GM19351 (cell line): ENCODE measurements around the gene MYO1D.

Experiments used
- ATAC-seq: cut with Tn5 transposase; IDR thresholded peaks from one replicate; pipeline ENCODE4 v1.9.1; 2021; ENCODE audit warnings: mild to moderate bottlenecking, moderate library complexity; ENCODE audit not compliant: unreplicated experiment

MYO1D gene

DNA sequence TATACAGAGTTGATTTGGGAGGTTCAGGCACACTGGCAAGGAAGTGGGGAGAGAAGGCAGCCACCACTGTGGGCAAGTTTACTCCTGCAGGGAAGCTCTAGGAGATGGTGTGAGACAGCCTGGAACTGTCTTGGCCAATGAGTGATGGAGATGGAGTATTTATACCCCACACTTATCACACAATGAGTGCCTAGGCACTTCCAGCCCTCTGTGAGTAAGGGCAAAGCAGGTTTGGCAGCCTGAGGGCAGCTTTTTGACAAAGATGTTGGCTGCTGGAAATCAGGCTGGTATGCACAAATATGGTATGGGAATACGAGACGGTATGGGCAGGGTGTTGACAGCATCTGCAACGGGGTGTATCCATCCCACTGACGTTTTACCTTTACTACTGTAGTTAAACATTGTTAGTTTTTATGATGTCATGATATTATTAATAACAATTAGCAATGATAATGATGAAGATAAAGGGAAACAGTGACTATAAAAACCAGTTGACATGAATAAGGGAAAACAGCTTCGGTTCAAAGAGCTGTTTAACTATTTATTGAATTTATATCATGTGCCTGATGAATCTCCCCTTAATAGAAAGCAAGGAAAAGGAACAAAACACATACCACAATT, 240.2 kb downstream of the MYO1D start:
- no peak for ATAC-seq

DNA sequence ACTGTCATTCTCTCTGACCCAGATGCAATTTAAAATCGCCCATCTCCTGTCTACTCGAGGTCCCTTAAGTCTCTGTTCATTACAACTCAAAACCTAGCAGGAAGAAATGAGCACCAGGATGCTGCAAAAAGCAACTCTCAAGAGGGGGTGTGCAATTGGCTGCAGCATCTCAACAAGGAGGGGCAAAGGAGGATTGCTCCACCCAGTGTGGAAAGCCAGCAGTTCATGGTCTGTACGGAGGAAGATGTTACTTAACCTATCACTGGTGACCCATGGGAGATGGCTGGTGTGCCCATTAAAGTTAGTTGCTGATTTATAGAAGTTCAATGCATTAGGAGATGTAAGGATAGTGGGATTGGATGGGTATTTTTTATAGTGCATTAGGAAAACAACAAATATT, 242.8 kb downstream of the MYO1D start:
- no peak for ATAC-seq

DNA sequence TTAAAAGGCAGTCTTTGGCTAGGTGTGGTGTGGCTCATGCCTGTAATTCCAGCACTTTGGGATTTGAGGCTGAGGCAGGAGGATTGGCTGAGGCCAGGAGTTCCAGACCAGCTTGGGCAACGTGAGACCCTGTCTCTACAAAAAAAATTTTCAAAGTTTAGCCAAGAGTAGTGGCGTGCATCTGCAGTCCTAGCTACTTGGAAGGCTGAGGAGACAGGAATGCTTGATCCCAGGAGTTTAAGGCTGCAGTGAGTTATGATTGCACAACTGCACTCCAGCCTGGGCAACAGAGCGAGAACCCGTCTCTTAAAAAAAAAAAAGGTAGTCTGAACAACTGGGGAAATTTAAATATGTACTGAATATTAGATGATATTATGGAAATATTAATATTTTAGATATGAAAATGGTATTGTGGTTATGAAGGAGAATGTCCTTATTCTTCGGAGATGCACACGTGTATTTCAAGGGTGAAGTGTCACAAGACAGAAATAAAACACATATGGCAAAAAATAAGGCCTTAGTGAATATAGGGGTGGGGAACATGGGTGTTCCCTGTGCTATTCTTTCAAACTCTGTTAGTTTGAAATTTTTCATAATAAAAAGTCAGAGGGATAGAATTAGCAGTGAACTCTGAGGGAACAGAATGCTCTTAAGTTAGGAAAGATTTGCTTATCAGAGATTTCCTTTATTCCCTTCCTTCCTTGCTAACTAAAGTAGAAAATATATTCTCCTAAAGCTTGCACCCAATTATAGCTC, 245.4 kb downstream of the MYO1D start:
- ATAC-seq, result no peak

DNA sequence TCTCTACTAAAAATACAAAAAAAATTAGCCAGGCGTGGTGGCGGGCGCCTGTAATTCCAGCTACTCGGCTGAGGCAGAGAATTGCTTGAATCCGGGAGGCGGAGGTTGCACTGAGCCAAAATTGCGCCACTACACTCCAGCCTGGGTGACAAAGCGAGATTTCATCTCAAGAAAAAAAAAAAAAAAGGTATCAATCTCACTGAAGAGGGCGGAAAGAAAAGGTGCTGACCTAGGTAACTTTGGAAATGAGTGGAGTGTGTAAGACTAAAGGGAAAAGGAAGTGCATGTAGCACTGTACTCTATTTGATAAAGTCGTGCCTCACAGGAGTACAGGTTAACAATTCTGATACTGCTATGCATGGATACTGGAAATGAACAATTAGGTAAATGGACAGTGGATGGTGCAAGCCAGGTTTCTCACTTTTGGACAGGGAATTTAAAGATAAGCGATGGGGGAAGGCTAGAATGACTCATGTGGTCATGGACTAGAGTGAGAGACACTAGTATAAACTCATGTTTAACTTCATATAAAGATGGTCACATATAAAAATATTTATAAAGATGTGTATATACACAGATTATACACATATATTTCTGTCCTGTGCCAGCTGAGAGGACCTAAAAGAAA, 247.2 kb downstream of the MYO1D start:
- no peak for ATAC-seq

DNA sequence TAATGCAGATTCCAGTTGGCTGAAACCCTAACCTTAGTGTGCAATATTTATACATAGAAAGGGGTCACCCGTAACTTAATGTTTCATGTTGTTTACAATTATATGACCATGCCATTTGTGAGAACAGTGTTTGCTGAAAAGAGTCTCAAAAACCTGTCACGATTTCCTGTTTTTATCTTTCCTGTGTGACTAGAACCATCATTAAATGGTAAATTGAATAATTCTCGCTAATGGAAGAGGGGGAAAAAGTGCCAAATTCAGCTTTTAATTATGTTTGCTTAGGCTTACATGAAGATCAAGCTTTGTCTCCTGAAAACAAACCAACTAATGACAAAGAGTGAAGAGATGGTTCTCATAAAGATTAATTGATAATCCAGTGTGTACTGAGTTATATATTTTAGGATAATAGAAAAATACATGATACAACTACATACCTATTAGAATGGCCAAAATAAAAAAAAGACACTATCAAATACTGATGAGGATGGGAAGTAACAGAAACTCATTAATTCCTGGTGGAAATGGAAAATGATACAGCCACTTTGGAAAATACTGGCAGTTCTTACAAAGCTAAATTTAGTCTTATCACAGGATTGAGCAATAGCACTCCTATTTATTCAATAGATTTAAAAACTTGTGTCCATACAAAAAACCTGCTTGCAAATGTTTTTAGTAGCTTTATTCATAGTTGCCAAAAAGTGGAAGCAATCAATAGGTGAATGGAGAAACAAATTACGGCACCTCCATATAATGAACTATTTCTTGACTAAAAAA, 248.5 kb downstream of the MYO1D start:
- no peak for ATAC-seq

DNA sequence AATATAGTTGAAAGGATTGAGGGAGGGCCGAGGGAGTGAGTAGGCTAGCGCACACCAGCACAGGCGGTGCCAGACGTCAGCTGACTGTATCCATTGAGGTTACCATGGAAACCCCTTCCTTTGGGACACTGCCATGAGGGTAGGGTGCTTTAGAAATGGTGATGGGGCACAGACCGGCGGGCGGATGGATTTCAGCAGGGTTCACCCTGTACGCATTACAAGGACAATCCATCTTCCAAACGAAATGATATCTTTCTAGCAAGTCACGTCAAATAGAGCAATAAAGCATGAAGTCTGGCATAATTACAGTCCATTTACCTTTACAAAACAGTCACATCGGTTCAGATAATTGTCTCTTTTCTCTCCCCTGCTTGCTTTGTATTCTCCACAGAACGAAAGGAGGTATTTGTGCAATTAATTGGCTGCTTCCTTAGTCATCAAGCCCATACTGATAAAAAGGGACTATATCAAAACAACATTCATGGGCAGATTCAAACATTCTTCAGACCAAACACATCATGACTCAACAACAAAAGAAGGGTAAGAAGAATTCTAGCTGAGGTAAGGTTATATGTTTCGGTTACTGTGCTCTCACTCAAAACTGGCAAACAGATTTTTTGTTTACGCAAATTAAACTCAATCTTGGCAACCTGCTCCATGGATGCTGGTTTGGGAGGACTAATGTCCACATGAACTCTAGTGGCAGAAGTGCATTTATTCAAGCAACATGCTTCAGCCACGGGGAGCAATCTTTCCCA, 249.5 kb downstream of the MYO1D start:
- no peak for ATAC-seq

DNA sequence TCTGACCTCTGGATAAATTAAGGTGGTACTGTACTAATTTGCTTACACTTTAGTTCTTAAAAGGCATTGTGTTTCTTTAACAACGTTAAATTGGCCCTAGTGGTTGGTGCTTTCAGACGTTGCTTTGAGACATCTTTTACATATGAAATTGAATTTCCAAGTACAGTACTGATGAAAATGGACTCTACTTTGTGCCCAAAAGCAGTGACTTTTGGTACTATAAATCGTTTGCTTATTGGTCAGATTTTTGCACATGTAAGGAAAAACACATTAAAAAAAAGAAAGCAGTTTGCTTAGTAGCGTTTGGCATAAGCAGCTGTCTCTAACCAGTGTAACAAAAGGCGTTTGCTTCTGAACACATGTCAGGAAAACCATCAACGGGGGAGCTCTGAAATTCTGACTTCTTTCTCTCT, 250.5 kb downstream of the MYO1D start:
- no peak for ATAC-seq

DNA sequence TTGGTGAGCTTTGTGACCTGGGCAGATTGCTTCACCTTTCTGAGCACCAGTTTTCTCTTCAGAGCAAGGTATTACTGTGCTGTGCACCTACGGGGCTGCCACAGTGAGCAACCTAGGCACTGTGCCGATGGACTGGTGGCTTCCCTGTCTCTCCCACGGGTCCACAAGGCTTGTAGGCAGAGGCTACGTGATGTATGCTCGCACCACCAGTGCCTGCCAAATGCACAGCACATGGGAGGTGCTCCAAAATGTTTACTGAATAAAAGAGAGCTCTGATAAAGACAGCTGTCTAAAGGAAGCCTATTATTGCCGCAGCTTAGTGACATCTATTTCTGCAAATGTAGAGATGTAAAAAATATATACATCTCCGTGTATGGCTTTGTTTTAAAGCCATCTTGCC, 251.0 kb downstream of the MYO1D start:
- ATAC-seq, result no peak

DNA sequence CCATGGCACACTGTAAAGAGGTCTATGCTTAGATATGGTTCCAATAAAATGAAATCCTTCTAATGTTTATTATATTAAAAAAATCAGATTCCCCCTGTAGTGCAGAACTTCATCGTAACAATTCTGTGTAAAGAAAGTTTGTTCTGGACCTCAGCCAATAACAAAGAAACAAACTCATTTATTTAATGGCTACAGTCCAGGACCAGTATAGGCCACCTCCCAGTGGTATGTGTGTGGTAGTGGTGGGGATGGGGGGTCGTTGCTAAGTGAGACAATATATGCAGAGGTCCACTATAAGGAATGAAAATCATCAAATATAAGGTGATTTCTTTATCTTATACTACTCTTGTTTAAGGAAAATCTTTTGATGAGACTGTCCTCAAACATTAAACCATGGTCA, 253.7 kb downstream of the MYO1D start:
- ATAC-seq, result no peak

DNA sequence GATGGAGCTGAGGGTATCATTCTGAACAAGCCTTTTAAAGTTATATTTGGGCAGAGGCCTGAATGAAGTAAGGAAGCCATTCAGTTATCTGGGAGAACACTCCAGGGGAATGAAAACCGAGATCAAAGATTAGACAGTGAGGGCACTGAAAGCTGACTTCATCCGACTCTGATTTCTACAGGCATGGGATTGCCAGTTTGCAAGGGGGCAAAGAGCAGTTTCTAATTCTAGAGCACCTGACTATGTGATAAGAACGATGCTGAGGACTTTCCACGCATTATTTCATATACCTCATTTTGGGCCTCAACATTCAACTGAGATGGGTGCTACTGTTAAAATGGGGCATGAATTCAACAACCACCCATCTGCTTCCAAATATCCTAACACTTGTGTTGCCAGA, 254.4 kb downstream of the MYO1D start:
- ATAC-seq, result no peak

DNA sequence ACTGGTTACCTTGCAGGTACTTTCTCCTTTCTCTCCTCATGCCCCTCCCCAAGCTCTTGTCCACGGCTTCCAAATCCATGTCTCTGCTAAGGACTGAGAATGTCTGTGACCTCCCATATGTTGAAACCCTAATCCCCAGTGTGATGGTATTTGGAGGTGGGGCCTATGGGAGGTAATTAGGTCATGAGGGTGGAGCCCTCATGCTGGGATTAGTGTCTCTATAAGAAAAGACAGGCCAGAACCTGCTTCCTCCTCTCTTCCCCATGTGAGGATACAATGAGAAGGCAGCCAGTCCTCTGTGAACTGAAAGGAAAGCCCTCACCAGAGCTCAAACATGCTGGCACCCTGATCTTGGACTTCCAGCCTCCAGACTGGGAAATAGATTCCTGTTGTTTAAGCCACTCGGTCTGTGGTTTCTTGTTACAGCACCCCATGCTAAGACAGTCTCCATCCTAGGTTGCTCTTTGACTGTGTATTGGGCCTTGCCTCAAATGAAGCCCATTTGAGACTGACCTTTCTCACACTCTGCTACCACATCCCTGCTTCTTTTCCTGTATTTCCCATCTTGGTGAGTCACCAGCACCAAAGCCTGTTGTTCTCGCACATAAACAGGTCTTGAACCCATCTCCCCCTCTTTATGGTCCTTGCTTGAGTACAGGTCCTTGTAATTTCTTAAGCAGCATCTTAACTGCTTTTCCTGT, 255.2 kb downstream of the MYO1D start:
- no peak for ATAC-seq

DNA sequence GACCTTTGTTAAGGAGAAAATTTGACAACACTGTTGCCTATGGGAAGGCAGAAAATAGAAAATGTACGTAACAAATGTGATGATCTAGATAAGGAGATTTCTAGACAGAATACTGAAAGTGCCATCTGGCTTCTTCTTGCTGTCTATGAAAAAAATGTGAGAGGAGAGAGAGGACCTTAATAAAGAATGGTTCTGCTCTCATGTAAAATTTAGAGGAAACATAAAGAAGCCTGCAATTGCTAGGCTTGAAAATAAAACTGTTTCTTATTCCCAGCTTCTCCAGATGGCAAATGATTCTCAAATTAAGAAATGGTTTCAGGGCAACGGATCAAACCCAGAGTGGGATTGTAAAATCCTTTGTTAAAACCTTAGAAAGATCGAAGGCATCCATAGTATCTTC, 261.6 kb downstream of the MYO1D start:
- no peak for ATAC-seq

DNA sequence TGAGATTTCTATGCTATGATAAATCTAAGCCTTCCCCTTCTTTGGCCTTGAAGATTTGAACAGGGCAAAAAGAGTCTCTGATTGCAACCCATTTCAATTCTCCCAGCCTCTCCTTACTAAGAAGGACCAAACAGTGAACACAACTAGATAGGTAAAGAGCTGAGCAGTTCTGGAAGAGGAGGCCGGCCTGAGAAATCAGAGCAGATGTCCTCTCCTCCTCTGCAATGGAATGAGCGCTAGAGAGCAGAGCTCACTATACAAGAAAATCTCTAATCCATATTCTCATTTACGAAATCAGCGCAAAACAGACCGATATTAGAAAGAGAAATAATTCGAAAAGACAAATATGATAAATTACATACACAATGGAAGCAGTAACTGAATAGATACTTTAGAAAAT, 266.0 kb downstream of the MYO1D start:
- ATAC-seq, result no peak

DNA sequence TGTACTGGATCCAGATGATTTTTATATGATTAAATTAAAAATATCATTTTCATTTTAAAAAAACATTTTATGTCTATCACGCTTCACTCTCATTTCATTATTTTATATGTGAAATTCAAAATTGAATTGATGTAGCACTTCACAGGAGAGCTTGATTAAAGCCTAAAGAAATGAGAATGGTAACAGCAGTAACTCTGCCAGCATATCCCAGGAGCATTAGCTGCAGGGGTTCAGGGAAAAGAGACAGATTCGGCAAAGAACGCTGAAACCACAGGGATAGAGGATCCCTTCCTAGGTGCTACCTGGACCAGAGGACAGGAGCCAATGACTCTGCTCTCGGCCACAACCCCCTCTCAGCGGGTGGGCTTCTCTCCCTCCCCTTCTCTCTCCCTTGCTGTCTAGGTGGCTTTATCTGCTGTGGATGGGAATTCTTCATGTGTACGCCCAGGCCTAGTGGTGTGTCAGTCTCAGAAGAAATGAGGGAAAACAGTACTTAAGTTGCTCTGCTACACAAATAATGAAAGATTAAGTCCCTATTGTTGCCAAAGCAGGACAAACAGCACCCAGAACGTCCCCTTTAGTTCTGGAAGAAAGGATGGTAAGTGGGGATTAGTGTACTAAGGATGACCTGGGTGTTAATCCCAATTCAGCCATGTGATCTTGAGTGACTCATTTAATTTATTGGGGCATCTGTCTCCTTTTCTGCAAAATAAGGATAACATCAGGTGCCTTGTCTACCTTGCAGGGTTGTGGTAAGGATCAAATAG, 266.9 kb downstream of the MYO1D start:
- ATAC-seq, result no peak

DNA sequence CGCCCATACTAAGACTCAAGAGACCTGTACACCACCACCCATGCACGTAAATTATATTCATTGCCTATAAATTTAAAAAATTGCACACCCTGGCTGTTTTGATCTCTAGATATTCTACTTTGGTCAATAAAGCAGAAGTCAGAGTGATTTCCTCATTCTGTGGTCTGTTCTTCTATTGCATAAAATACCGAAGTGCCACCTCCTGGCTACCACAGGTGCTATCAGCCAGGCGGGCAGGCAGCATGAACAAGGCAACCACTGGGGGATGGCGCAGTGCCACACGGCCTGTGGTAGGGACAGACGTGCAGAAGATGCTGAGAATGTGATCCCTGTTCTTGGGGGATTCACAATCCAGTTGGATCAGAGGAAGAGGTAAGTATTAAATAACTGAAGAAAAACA, 267.8 kb downstream of the MYO1D start:
- no peak for ATAC-seq

DNA sequence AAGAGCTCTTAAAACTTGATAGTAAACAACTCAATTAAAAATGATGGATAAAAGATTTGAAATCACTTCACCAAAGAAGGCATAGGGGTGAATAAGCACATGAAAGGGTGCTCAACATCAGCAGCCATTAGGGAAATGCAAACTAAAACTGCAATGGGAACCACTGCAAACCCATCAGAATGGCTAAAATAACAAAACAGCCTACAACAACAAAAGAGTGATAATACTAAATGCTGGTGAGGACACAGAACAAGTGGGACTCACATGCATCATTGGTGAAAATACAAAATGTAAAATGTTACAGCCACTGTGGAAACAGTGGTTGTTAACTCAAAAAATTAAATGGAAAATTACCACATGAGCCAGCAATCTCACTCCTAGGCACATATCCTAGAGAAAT, 268.7 kb downstream of the MYO1D start:
- no peak for ATAC-seq

DNA sequence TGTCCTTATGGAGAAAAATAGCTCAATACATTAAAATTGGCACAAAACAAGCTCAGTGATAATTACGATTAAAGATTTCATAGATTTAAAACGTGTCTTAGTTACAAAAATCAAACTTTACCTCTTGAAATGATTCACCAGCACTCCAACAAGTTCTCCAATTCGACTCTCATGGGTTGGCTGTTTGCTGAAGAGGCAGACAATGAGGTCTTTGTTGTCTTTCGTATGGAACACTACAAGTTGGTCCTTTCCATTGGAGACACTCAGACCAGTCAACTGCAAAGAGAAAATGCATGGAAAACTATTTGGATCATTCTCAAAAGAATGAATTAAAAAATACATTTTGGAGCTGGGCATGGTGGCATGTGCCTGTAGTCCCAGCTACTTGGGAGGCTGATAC, 272.0 kb downstream of the MYO1D start:
- ATAC-seq, result no peak

DNA sequence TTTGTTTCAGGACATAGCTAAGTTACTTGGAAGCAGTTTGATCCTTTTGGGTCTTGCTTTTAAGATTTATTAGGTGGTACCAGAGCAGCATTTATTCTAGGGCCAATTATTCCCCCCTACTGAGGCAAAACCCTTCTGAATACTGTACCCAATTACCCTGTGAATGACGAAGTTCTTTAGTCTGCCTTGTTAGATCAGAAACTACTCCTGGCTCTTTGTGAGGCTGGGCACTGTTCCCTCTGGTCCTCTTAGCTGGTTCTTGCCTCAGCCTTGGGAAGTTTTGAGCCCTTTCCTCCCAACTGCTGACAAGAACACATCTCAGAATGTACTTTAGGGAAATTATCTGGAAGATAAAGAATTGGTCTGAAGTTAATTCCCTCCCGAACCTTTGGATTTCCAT, 274.5 kb downstream of the MYO1D start:
- ATAC-seq, result no peak

DNA sequence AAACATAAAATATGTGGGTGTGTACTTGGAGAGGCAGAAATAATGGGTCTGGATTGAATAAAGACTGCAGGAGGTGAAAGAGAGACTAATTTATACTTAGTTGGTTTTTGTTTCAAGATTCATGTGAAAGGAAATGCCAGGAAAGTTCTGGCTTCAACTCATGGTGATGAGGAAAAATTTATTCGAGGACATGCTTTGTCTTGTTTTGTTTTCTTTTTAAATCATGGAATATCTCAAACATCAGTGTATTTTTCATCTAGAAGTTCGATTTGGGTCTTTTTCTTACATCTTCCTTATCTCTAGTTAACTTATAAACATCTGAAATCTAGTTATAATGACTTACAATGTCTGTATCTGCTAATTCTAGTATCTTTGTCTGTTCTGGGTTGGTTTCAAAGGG, 275.1 kb downstream of the MYO1D start:
- no peak for ATAC-seq

DNA sequence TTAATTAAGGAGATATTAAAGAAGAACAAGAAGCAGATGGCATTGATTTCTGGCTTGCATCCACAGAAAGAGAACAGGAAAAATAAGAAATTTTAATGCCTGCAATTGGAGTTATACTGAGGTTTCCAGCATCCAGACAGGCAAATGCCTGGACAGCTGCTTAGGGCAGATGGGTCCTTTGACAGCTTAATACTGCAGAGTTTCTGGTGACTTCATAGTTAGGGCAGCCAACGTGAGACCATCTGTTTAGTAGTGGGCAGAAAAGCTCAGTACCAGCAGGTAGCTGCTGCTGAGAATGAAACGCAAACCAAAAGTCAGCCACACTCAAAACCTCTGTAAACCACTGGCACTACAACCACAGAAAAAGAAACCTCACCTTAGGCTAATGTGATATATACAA, 280.3 kb downstream of the MYO1D start:
- ATAC-seq, result no peak
